CMK (cell line): Measurements from ENCODE around the gene NFIC.
"Not testable (repeated sequence)": the region's sequence is repeated elsewhere in the genome, so short reads cannot be mapped to it uniquely, and the experiment has no call there.

Experiments used
- DNase-seq: peaks from one replicate; pipeline ENCODE4 v3.0.0-alpha.2; 2010; ENCODE audit warnings: low read depth

The NFIC gene

DNA sequence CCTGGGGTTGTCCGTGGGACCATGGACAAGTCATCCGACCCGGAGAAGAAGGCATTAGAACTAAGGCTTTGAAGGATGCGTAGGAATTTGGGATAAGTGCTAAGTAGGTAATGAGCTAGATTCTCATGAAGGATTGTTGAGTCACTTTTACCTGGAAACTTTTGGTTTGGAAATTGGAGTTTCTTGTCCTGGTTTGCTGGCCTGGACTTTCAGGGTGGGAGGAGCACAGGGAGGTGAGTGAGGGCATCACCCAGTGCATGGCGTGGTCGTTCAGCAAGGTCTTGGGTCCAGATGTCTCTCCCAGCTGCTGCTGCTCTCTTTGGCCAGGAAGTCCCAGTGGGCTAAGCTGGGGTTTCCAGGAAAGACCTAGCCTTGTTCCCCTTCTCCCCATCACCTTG lies 7.6 kb downstream of the NFIC start:
- no peak for DNase-seq

DNA sequence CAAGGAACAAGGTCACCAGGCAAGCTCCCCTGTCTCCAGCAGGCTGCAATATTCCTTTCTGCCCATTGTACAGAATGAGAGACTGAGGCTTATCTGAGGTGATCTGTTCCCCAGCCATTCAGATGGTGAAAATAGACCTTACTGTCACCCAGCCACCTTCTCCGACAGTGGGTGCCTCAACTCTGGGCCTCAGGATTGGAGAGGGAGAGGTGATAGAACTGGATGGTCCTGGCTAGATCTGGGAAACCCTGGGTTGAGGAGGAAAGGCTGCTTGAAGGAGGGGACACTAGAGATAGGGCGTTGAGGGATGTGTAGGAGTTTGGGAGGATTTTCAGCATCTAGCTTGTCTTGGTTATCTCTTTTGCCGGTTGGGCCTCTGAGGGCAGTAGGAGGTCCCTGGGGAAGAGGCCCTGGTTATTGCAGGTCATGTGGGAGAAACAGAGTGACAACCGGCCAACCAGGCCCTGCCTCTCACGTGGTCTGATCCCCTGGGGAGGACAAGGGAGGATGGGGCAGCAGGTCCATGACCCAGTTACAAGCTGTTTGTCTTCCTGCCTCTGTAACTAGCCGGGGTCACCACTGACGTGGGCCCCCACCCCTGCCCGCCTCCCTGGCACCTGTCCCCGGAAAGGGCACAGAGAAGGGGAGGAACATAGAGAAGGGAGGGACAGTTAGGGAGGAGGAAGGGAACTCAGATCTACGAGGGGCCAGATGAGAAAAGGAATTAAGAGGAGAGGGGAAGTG lies 8.2 kb downstream of the NFIC start:
- no peak for DNase-seq

GRCh38 chr19:3375221-3376090 lies 9.1 kb downstream of the NFIC start:
- DNase-seq: no peak

- not testable (repeated sequence) for DNase-seq
These were observed 9.7 kb downstream of the NFIC start for GRCh38 chr19:3376091-3376455.

- no peak for DNase-seq
These were observed 12.2 kb downstream of the NFIC start for GRCh38 chr19:3378352-3379150.

DNA sequence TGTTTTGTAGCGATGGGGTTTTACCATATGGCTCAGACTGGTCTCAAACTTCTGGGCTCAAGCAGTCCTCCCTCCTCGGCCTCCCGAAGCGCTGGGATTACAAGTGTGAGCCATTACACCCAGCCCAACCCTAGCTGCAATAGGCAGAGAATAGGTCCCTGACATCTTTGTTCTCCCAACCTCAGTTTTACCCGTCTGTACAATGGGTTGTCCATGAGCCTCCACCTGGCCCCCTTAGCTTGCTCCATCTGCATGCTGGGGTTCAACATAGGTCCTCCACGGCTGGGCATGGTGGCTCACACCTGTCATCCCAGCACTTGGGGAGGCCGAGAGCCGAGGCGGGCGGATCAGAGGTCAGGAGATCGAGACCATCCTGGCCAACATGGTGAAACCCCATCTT lies 14.4 kb downstream of the NFIC start:
- no peak for DNase-seq

- DNase-seq: no peak
These were observed 15.5 kb downstream of the NFIC start for GRCh38 chr19:3381701-3382372.

DNA sequence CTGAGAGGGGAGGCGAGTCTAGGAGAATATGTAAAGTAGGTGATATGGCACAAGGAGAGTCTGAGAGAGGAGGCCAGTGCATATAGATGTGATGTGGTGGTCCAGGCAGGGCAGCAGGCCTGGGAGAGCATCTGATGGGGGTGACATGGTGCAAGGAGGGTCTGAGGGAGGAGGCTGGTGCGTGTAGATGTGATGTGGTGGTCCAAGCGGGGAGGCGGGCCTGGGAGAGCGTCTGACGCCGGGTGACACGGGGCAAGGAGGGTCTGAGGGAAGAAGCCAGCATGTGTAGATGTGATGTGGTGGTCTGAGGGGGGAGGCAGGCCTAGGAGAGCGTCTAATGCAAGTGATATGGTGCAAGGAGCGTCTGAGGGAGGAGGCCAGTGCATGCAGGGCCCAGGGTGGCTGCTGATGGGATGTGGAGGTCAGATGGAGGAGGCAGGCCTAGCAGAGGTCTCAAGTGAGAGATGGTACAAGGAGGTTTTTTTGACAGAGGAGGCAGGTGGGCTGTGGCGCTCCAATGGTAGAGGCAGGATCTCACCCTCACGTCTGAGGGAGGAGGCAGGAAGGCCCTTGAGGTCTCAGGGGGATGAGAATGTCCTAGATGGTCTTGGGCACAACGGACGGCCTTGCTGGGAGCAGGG lies 16.2 kb downstream of the NFIC start:
- DNase-seq: no peak

DNA sequence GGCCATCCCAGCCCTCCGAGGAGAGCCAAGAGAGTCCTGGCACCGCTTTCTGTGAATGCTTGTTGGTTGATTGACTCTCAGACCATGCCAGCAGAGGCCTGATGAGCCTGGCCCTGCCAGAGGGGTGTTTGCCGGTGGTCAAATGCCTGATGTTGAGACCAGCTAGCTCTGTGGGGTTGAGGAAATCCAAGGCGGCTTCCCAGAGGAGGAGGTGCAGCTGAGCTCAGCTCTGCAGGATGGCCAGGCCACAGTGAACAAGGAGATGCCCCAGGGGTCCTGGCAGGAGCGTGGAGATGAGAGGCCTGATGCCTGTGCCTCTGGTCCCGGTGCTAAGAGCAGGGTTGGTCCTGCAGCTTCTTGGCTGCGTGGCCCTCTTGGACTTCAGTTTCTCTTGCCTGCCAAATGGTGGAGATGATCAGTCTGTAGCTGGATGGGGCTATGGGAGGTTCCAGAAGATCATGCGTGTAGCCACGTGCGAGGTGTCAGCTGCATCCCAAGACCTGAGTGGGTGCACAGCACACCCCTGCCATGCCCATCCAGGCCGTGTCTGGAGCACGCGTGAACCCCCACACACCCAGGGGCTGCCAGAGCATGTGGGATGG lies 16.8 kb downstream of the NFIC start:
- DNase-seq: no peak

DNA sequence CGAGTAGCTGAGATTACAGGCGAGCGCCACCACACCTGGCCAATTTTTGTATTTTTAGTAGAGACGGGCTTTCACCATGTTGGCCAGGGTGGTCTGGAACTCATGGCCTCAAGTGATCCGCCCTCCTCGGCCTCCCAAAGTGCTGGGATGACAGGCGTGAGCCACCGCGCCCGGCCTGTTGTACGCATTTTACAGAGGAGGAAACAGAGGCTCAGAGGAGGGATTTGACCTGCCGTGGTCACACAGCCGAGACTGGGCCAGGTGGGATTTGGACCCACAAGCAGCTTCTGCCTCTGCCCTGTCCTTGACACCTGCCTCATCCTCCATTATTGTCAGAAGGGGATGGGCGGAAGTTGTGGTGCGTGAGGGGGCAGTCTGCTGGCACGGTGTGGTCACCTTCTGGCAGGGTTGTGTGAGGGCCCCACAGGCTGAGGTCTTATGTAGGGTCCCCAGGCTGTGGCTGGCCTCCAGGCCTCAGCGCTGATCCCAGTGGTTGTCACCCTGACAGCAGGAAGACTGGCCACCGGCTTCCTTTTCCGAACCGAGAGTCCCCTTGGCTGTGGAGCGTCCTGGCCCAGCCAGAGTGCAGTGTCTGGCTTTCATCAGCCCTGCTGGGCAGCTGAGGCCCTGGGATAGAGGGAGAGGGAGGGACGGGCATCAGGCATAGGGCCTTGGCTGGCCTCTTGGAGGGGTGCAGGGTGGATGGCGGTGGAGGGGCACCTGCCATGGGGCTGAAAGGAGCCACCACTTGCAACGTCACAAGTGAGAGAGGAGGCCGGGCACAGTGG lies 20.3 kb downstream of the NFIC start:
- DNase-seq: no peak

GRCh38 chr19:3387645-3388589 lies 21.5 kb downstream of the NFIC start:
- no peak for DNase-seq

DNA sequence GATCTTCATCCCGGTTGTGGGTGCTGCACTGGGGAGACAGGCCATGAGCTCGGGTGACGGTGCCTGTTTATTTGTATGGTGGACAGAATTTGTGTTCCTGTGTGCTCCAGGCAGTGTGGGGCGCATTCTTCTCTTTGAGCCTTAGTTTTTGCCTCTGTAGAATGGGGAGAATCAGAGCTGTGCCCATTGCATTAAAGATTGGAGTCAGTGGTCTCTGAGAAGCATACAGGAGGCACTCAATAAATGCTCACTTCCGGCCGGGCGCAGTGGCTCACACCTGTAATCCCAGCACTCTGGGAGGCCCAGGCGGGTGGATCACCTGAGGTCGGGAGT lies 23.0 kb downstream of the NFIC start:
- no peak for DNase-seq

- no peak for DNase-seq
These were observed 23.5 kb downstream of the NFIC start for GRCh38 chr19:3389876-3390371.

DNA sequence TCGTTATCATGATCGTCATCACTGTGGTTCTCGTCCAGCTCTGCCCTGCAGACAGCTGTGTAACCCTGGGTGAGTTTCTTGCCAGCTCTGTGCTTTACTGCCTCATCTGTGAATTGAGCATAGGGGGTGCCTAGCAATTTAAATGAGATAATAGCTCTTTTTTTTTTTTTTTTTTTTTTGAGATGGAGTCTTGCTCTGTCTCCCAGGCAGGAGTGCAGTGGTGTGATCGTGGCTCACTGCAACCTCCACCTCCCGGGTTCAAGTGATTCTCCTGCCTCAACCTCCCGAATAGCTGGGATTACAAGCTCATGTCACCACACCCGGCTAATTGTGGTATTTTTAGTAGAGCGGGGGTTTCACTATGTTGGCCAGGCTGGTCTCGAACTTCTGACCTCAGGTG lies 25.5 kb downstream of the NFIC start:
- DNase-seq: not testable (repeated sequence)

- DNase-seq: no peak
These were observed 26.1 kb downstream of the NFIC start for GRCh38 chr19:3392480-3392879.

- DNase-seq: no peak
These were observed 30.5 kb downstream of the NFIC start for GRCh38 chr19:3396881-3397265.

- DNase-seq: no peak
These were observed 31.1 kb downstream of the NFIC start for GRCh38 chr19:3397266-3398022.

DNA sequence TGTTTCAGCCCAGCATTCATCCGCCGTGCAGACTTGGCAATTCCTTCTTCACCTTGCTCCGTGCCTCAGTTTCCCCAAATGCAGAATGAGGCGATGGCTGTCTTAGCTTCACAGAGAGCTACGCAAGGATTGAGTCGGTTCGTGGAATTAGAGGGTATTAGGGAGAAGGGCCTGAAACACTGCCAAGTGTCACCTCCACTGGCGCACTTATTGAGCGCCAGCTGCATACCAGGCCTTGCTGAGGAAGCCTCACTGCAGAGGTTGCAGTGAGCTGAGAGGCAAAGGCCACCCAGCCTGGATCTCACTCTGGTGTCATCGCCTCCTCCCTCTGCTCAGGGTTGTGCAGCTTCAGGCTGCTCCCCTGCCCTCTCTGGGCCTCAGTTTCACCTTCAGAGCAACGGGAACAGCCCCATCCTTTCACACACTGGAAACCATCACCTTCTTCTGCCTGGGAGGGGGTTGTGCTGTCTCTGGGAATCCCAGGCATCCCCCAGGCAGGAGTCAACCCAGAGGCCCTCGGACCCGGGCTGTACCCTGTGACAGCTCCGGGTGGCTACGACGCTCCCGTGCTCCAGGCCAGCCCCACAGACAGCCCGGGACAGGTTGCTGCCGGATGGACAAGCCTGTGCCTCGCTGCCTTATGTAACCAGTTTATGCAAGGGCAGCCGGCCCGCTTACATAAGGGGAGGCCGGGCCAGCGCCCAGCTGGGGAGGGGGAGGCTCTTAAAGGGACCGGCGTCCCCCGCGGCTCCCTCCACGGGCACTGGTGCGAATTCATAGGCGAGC lies 31.9 kb downstream of the NFIC start:
- no peak for DNase-seq
